Glutamatergic neuron (in vitro differentiated cells): ENCODE results near the gene CAMTA1. TPM values are rescaled to one million over a fixed set of nuclear protein-coding genes. Genes with fewer than 3 reads are reported as not detected.

Experiments used
- DNase-seq: peaks from one replicate; pipeline ENCODE4 v3.0.0; 2022
- H3K27ac Mint-ChIP-seq: one replicate; pipeline ENCODE4 v1.8.0; 2020; ENCODE audit warnings: mild to moderate bottlenecking, mixed read lengths, inconsistent platforms; ENCODE audit not compliant: unreplicated experiment
- H3K27me3 Mint-ChIP-seq: one replicate; pipeline ENCODE4 v1.8.0; 2020; ENCODE audit warnings: mild to moderate bottlenecking, moderate library complexity, mixed read lengths, inconsistent platforms; ENCODE audit not compliant: unreplicated experiment
- H3K36me3 Mint-ChIP-seq: one replicate; pipeline ENCODE4 v1.8.0; 2020; ENCODE audit warnings: mild to moderate bottlenecking, mixed read lengths, inconsistent platforms; ENCODE audit not compliant: unreplicated experiment
- H3K4me1 Mint-ChIP-seq: one replicate; pipeline ENCODE4 v1.8.0; 2020; ENCODE audit warnings: mild to moderate bottlenecking, low read depth, mixed read lengths, inconsistent platforms; ENCODE audit not compliant: unreplicated experiment
- H3K4me3 Mint-ChIP-seq: one replicate; pipeline ENCODE4 v1.8.0; 2020; ENCODE audit warnings: mild to moderate bottlenecking, mixed read lengths, inconsistent platforms; ENCODE audit not compliant: unreplicated experiment
- H3K9me3 Mint-ChIP-seq: one replicate; pipeline ENCODE4 v1.8.0; 2020; ENCODE audit warnings: mild to moderate bottlenecking, moderate library complexity, mixed read lengths, inconsistent platforms; ENCODE audit not compliant: unreplicated experiment
- CTCF ChIP-seq: fragments of 200-600 bp; sonication (generic); IDR thresholded peaks from one replicate; pipeline ENCODE4 v1.5.0; 2021; ENCODE audit not compliant: partially characterized antibody, unreplicated experiment
- total RNA-seq: library from RNA; stranded (reverse); fragmentation: NEBNext Ultra II Directional; extraction: Animal tissue kit (Norgen Biotek cat#: 25700); gene quantifications from one replicate; pipeline ENCODE4 v1.2.1, GENCODE V29; 2021; ENCODE audit not compliant: unreplicated experiment

The CAMTA1 gene
- total RNA-seq, 1 donor from 2014 or later, result 77.2 TPM

GRCh38 chr1:7344299-7344698 lies 559.0 kb downstream of the CAMTA1 start:
- no peaks in the 10 kb centered on the region for H3K36me3 Mint-ChIP-seq
- H3K9me3 Mint-ChIP-seq, result peaks cover 9% of the 10 kb centered on the region
- no peak overlapping the region for H3K4me3 Mint-ChIP-seq
- no peak for TF ChIP-seq CTCF
- H3K27me3 Mint-ChIP-seq, result peaks cover 5% of the 10 kb centered on the region
- no peak overlapping the region for H3K27ac Mint-ChIP-seq
- H3K4me1 Mint-ChIP-seq, result peaks cover 3% of the 10 kb centered on the region
- DNase-seq, result no peak

- H3K36me3 Mint-ChIP-seq, result no peaks in the 10 kb centered on the region
- H3K9me3 Mint-ChIP-seq, result peaks cover 8% of the 10 kb centered on the region
- H3K27ac Mint-ChIP-seq, result no peak overlapping the region
- TF ChIP-seq CTCF, result no peak
- DNase-seq, result no peak
- H3K27me3 Mint-ChIP-seq, result peaks cover 5% of the 10 kb centered on the region
- H3K4me3 Mint-ChIP-seq, result no peak overlapping the region
- H3K4me1 Mint-ChIP-seq, result peaks cover 3% of the 10 kb centered on the region
Measured at GRCh38 chr1:7345516-7345915, 560.3 kb downstream of the CAMTA1 start.

GRCh38 chr1:7346070-7346596 lies 560.9 kb downstream of the CAMTA1 start:
- H3K4me1 Mint-ChIP-seq, result peaks cover 3% of the 10 kb centered on the region
- H3K27ac Mint-ChIP-seq, result no peak overlapping the region
- H3K4me3 Mint-ChIP-seq, result no peak overlapping the region
- no peaks in the 10 kb centered on the region for H3K36me3 Mint-ChIP-seq
- DNase-seq, result no peak
- TF ChIP-seq CTCF, result no peak
- H3K27me3 Mint-ChIP-seq, result peaks cover 5% of the 10 kb centered on the region
- H3K9me3 Mint-ChIP-seq, result peaks cover 8% of the 10 kb centered on the region

GRCh38 chr1:7346600-7347570 lies 561.6 kb downstream of the CAMTA1 start:
- H3K36me3 Mint-ChIP-seq, result no peaks in the 10 kb centered on the region
- DNase-seq, result no peak
- H3K27ac Mint-ChIP-seq, result no peak overlapping the region
- TF ChIP-seq CTCF, result no peak
- H3K27me3 Mint-ChIP-seq, result peaks cover 5% of the 10 kb centered on the region
- H3K9me3 Mint-ChIP-seq, result peaks cover 8% of the 10 kb centered on the region
- H3K4me1 Mint-ChIP-seq, result peaks cover 3% of the 10 kb centered on the region
- no peak overlapping the region for H3K4me3 Mint-ChIP-seq

- Mint-ChIP-seq H3K36me3 (no peaks in the 10 kb centered on the region), H3K27me3 (peaks cover 5% of the 10 kb centered on the region), H3K4me3 (no peak overlapping the region), H3K9me3 (peaks cover 5% of the 10 kb centered on the region), H3K27ac (no peak overlapping the region), H3K4me1 (peaks cover 3% of the 10 kb centered on the region)
- DNase-seq, result no peak
- TF ChIP-seq CTCF, result no peak
Measured at GRCh38 chr1:7348073-7348472, 562.8 kb downstream of the CAMTA1 start.
